Hepatocyte (in vitro differentiated cells): ENCODE measurements around the gene ASB1.

Experiments
- EZH2 ChIP-seq: fragments of 200-600 bp; sonication (generic); IDR thresholded peaks from 2 replicates; pipeline ENCODE4 v1.6.1; 2016; ENCODE audit warnings: antibody characterized with exemption, mild to moderate bottlenecking, borderline replicate concordance
- EZH2phosphoT487 ChIP-seq: fragments of 200-600 bp; sonication (generic); IDR thresholded peaks from one replicate; pipeline ENCODE4 v1.6.1; 2018; ENCODE audit warnings: antibody characterized with exemption, mild to moderate bottlenecking, low read depth, moderate library complexity; ENCODE audit not compliant: unreplicated experiment, severe bottlenecking
- TF ChIP-seq, protein P1 (sequence below): fragments of 200-600 bp; sonication (generic); IDR thresholded peaks from 2 replicates; pipeline ENCODE4 v1.5.1; 2016; ENCODE audit warnings: antibody characterized with exemption, mild to moderate bottlenecking; ENCODE audit not compliant: poor library complexity

- TF ChIP-seq, protein P1, sequence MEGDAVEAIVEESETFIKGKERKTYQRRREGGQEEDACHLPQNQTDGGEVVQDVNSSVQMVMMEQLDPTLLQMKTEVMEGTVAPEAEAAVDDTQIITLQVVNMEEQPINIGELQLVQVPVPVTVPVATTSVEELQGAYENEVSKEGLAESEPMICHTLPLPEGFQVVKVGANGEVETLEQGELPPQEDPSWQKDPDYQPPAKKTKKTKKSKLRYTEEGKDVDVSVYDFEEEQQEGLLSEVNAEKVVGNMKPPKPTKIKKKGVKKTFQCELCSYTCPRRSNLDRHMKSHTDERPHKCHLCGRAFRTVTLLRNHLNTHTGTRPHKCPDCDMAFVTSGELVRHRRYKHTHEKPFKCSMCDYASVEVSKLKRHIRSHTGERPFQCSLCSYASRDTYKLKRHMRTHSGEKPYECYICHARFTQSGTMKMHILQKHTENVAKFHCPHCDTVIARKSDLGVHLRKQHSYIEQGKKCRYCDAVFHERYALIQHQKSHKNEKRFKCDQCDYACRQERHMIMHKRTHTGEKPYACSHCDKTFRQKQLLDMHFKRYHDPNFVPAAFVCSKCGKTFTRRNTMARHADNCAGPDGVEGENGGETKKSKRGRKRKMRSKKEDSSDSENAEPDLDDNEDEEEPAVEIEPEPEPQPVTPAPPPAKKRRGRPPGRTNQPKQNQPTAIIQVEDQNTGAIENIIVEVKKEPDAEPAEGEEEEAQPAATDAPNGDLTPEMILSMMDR: no peak
- TF ChIP-seq EZH2phosphoT487: no peak
- no peak for TF ChIP-seq EZH2
Observed at GRCh38 chr2:238450440-238450861, 23.7 kb downstream of the ASB1 start.
